Panc1 (cell line): ENCODE results near the gene IGSF21. TPM values are rescaled to one million over a fixed set of nuclear protein-coding genes. Genes with fewer than 3 reads are reported as not detected.

ENCODE experiments used
- ATAC-seq: fragments of 200-7000 bp; cut with Tn5 transposase; 2 replicates; pipeline ENCODE4 v1.9.1; 2020; ENCODE audit warnings: mild to moderate bottlenecking, moderate library complexity
- BruUV-seq: library from RNA; stranded (reverse); fragments of 400-500 nt; replicated peaks from 2 replicates; lab custom pipeline; 2021; lab: Mats Ljungman, UMichigan
- CTCF ChIA-PET: fragments of 300-600 bp; sonication (Branson Sonifier 250); formaldehyde crosslinking; loops from one replicate; lab custom pipeline; 2022; ENCODE audit warnings: antibody characterized with exemption; lab: Charles Lee
- POLR2A ChIA-PET: fragments of 300-600 bp; sonication (Branson Sonifier 250); formaldehyde crosslinking; loops from one replicate; lab custom pipeline; 2022; ENCODE audit warnings: antibody characterized with exemption; lab: Charles Lee
- DNase-seq: peaks from one replicate; pipeline ENCODE4 v3.0.0-alpha.2; 2010; ENCODE audit warnings: low read depth, low spot score
- H3K27ac ChIP-seq: 2 replicates; pipeline ENCODE4 v1.5.1; 2011; ENCODE audit warnings: mild to moderate bottlenecking, low read length, inconsistent platforms
- H3K27me3 ChIP-seq: fragments of 200-500 bp; sonication (Bioruptor generic); 2 replicates; pipeline ENCODE4 v1.6.0; 2014; ENCODE audit warnings: low read length, inconsistent platforms; ENCODE audit not compliant: control insufficient read depth, insufficient read depth
- H3K36me3 ChIP-seq: fragments of 200-500 bp; sonication (Bioruptor generic); 2 replicates; pipeline ENCODE4 v1.5.1; 2014; ENCODE audit warnings: inconsistent platforms, mild to moderate bottlenecking, low read length, moderate library complexity; ENCODE audit not compliant: control insufficient read depth, insufficient read depth
- H3K4me1 ChIP-seq: 2 replicates; pipeline ENCODE4 v1.5.1; 2011; ENCODE audit warnings: inconsistent platforms, mild to moderate bottlenecking, low read length, moderate library complexity; ENCODE audit not compliant: control insufficient read depth, insufficient read depth
- H3K4me3 ChIP-seq, 2 experiments: 2 replicates each; pipeline ENCODE4 v1.5.1; 2011 to 2012; ENCODE audit warnings: low read depth in 2 of 2, low read length in 2 of 2, mild to moderate bottlenecking in 2 of 2, inconsistent platforms in 1 of 2, moderate library complexity in 1 of 2
- H3K9me3 ChIP-seq: fragments of 200-500 bp; sonication (Bioruptor generic); 2 replicates; pipeline ENCODE4 v1.5.1; 2014; ENCODE audit warnings: low read depth, mild to moderate bottlenecking, inconsistent platforms, low read length, moderate library complexity; ENCODE audit not compliant: control insufficient read depth, insufficient read depth
- POLR2AphosphoS5 ChIP-seq: IDR thresholded peaks from 2 replicates; pipeline ENCODE4 v1.6.1; 2012; ENCODE audit warnings: mild to moderate bottlenecking, low read depth, low read length, moderate library complexity
- SIN3A ChIP-seq: IDR thresholded peaks from 2 replicates; pipeline ENCODE4 v1.6.1; 2012; ENCODE audit warnings: low read depth, mild to moderate bottlenecking, low read length, moderate library complexity, borderline replicate concordance; ENCODE audit not compliant: insufficient read depth
- TCF7L2 ChIP-seq: IDR thresholded peaks from 2 replicates; pipeline ENCODE4 v1.6.1; 2011; ENCODE audit warnings: mild to moderate bottlenecking, low read depth, low read length, inconsistent platforms
- in situ Hi-C: cut with HindIII; loops from 2 replicates; pipeline ENCODE4 v1.10.0; 2016; ENCODE audit warnings: low sequenced_read_pairs, low pct_unique_long_range_greater_than_20kb
- intact Hi-C: fragments of 100-400 bp; cut with micrococcal nuclease; formaldehyde crosslinking; loops from one replicate; pipeline ENCODE4 v1.10.0; 2022; ENCODE audit not compliant: unreplicated experiment
- total RNA-seq: library from RNA; stranded (reverse); gene quantifications from one replicate; pipeline ENCODE4 v1.2.1, GENCODE V29; 2021; ENCODE audit not compliant: unreplicated experiment
- TF ChIP-seq, protein P1 (sequence below): fragments of 450-650 bp; IDR thresholded peaks from 2 replicates; pipeline ENCODE4 v1.5.1; 2017; ENCODE audit warnings: mild to moderate bottlenecking
- TF ChIP-seq, protein P2 (sequence below), 2 experiments: IDR thresholded peaks; 2 replicates each; pipeline ENCODE4 v1.6.1; 2011 to 2012; ENCODE audit warnings: low read depth in 2 of 2, control low read depth in 1 of 2, low read length in 1 of 2, mild to moderate bottlenecking in 1 of 2, moderate library complexity in 1 of 2; ENCODE audit not compliant: insufficient read depth in 1 of 2

The IGSF21 gene
- total RNA-seq, 1 experiment from 2014 or later = not detected

DNA sequence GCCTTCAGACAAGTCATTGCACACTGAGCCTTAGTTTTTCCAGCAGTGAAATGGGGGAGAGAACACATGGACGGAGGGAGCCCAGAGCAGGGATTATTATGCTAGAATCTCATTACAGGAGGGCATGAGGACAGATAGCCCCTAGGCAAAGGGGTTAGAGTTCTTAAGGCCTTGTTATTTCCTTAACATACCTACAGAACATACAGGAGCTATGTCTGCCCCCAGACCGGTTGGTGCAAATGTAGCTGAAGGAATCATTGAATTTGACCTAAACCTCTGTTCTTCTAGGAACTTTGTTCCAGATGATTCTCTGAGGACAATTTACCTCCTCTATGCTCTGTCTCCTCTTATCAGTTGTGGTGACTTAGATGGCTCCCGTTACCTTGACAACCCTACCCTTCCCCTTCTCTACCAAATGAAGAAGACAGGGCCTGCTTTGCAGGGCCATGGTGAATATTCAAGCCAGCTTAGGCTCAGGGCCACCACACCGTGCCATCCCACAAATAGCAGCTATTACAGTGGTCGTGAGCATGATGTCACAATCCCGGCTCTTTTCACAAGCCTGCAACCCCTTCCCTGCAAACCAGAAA, 156.9 kb downstream of the IGSF21 start:
- intact Hi-C loops = no loop called here
- ChIA-PET CTCF (no interaction called here), POLR2A (no interaction called here)
- in situ Hi-C loops = no loop called here
- TF ChIP-seq, protein P1, sequence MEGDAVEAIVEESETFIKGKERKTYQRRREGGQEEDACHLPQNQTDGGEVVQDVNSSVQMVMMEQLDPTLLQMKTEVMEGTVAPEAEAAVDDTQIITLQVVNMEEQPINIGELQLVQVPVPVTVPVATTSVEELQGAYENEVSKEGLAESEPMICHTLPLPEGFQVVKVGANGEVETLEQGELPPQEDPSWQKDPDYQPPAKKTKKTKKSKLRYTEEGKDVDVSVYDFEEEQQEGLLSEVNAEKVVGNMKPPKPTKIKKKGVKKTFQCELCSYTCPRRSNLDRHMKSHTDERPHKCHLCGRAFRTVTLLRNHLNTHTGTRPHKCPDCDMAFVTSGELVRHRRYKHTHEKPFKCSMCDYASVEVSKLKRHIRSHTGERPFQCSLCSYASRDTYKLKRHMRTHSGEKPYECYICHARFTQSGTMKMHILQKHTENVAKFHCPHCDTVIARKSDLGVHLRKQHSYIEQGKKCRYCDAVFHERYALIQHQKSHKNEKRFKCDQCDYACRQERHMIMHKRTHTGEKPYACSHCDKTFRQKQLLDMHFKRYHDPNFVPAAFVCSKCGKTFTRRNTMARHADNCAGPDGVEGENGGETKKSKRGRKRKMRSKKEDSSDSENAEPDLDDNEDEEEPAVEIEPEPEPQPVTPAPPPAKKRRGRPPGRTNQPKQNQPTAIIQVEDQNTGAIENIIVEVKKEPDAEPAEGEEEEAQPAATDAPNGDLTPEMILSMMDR = no peak
- TF ChIP-seq SIN3A (no peak), POLR2AphosphoS5 (no peak), TCF7L2 (no peak)
- TF ChIP-seq, protein P2, sequence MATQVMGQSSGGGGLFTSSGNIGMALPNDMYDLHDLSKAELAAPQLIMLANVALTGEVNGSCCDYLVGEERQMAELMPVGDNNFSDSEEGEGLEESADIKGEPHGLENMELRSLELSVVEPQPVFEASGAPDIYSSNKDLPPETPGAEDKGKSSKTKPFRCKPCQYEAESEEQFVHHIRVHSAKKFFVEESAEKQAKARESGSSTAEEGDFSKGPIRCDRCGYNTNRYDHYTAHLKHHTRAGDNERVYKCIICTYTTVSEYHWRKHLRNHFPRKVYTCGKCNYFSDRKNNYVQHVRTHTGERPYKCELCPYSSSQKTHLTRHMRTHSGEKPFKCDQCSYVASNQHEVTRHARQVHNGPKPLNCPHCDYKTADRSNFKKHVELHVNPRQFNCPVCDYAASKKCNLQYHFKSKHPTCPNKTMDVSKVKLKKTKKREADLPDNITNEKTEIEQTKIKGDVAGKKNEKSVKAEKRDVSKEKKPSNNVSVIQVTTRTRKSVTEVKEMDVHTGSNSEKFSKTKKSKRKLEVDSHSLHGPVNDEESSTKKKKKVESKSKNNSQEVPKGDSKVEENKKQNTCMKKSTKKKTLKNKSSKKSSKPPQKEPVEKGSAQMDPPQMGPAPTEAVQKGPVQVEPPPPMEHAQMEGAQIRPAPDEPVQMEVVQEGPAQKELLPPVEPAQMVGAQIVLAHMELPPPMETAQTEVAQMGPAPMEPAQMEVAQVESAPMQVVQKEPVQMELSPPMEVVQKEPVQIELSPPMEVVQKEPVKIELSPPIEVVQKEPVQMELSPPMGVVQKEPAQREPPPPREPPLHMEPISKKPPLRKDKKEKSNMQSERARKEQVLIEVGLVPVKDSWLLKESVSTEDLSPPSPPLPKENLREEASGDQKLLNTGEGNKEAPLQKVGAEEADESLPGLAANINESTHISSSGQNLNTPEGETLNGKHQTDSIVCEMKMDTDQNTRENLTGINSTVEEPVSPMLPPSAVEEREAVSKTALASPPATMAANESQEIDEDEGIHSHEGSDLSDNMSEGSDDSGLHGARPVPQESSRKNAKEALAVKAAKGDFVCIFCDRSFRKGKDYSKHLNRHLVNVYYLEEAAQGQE (IDR thresholded peaks at IDR 0.05; ENCODE audit: insufficient read depth in 1 of 2, low read depth in 2 of 2, low read length in 1 of 2) = no peak
- Histone ChIP-seq H3K36me3 (no peaks in the 10 kb centered on the region), H3K9me3 (no peaks in the 10 kb centered on the region), H3K4me1 (no peaks in the 10 kb centered on the region), H3K27ac (no peak overlapping the region), H3K4me3 (no peak overlapping the region), H3K27me3 (peaks cover 24% of the 10 kb centered on the region)
- DNase-seq (no peak), ATAC-seq (no peak)
- no TSS peak for BruUV-seq

DNA sequence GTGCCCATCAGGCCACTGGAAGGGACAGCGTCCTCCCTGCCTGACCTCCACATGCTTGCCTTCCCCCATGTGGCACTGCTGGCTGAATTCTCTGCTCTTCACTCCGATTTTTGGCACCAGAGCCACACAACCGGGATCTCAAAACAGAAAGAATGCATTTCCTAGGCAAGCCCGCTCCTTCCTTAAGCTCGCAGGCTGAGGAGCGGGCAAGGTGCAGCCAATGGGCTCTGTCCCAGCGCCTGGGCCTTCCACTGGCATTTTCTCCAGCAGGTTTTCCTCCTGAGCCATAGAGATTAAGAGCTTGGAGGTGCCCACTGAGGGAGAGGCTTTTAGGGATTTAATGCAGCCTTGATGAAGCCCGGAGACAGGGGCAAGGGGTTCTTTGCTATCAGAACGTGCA, 158.0 kb downstream of the IGSF21 start:
- ChIA-PET POLR2A (no interaction called here), CTCF (no interaction called here)
- TF ChIP-seq, protein P1 = no peak
- no peak for TF ChIP-seq TCF7L2
- TF ChIP-seq, protein P2 (IDR thresholded peaks at IDR 0.05; ENCODE audit: insufficient read depth in 1 of 2, low read depth in 2 of 2, low read length in 1 of 2) = no peak
- no peak for TF ChIP-seq SIN3A
- TF ChIP-seq POLR2AphosphoS5 = no peak
- Histone ChIP-seq H3K4me1 (no peaks in the 10 kb centered on the region), H3K9me3 (no peaks in the 10 kb centered on the region), H3K27ac (no peak overlapping the region), H3K4me3 (no peak overlapping the region), H3K36me3 (no peaks in the 10 kb centered on the region), H3K27me3 (peaks cover 24% of the 10 kb centered on the region)
- no TSS peak for BruUV-seq
- intact Hi-C loops = no loop called here
- ATAC-seq = no peak
- no peak for DNase-seq
- in situ Hi-C loops = no loop called here
